ENCODE data around the gene SERPINA12. TPM values are rescaled to one million over a fixed set of nuclear protein-coding genes. Genes with fewer than 3 reads are reported as not detected.

SERPINA12 gene
- total RNA-seq, 1 experiment from 2014 or later: not detected

GRCh38 chr14:94476023-94476422, 33.2 kb downstream of the SERPINA12 start, which contains the start of gene SERPINA9:
Gene SERPINA9 (minus strand): TSS chr14:94476197. CDS start chr14:94469840, 6,357 bp downstream.
- Histone ChIP-seq H4K20me1 (ENCODE audit: control insufficient read depth, insufficient read depth, insufficient read length) (no peaks in the 10 kb centered on the region), H2BK120ac (ENCODE audit: low read depth, low read length, poor library complexity, severe bottlenecking) (no peak within 1 kb of the TSS), H3K4me2 (ENCODE audit: insufficient read depth, insufficient read length, low read length) (no peak within 1 kb of the TSS), H3K23ac (ENCODE audit: insufficient read length, low read depth, low read length) (no peak within 1 kb of the TSS), H4K5ac (ENCODE audit: insufficient read length, low read depth, low read length) (no peak within 1 kb of the TSS), H3K4me1 (ENCODE audit: insufficient read depth, low read length) (no peaks in the 10 kb centered on the region), H2BK20ac (ENCODE audit: low read depth, low read length, poor library complexity, severe bottlenecking) (no peak within 1 kb of the TSS), H4K8ac (replicated peaks; ENCODE audit: insufficient read length, low read depth, low read length) (no peak within 1 kb of the TSS), H2BK12ac (ENCODE audit: insufficient read length, low read depth, low read length) (no peak within 1 kb of the TSS), H3T11ph (ENCODE audit: low read length) (no peak within 1 kb of the TSS), H2BK15ac (ENCODE audit: low read depth, low read length) (no peak within 1 kb of the TSS), H3K14ac (ENCODE audit: insufficient read depth, low read length) (no peak within 1 kb of the TSS), H2AFZ (ENCODE audit: low read length) (no peak within 1 kb of the TSS), H3K27me3 (ENCODE audit: insufficient read depth, low read length) (no peaks in the 10 kb centered on the region; the same call in 1 of the 2 replicates), H4K91ac (ENCODE audit: insufficient read length, low read depth, low read length) (no peak within 1 kb of the TSS), H3K79me2 (ENCODE audit: insufficient read depth, low read length) (no peaks in the 10 kb centered on the region), H3K27ac (ENCODE audit: insufficient read length, low read depth, low read length) (no peak within 1 kb of the TSS), H3K9ac (ENCODE audit: extremely low read depth, insufficient read length, low read length) (no peak within 1 kb of the TSS), H3K9me3 (ENCODE audit: control insufficient read depth, low read depth, low read length) (no peaks in the 10 kb centered on the region), H3K23me2 (ENCODE audit: insufficient read length, low read depth, low read length, poor library complexity, severe bottlenecking) (no peaks in the 10 kb centered on the region), H2AK5ac (ENCODE audit: insufficient read length, low read length) (no peak within 1 kb of the TSS), H3K4ac (ENCODE audit: low read depth, low read length) (no peak within 1 kb of the TSS), H2BK5ac (ENCODE audit: insufficient read length, low read length) (no peak within 1 kb of the TSS), H3K56ac (ENCODE audit: insufficient read length, low read depth, low read length) (no peak within 1 kb of the TSS), H3K18ac (ENCODE audit: insufficient read length, low read depth, low read length) (no peak within 1 kb of the TSS), H3K79me1 (ENCODE audit: insufficient read depth, low read depth, low read length, poor library complexity, severe bottlenecking) (no peaks in the 10 kb centered on the region)
- Mint-ChIP-seq H3K4me1 (no peaks in the 10 kb centered on the region; a peak in 1 of 4 replicates), H3K4me3 (no peak within 1 kb of the TSS), H3K36me3 (ENCODE audit: insufficient read depth in 1 of 3, low read depth in 3 of 3) (peaks cover 4 to 18% (median 10%) of the 10 kb centered on the region in 3 experiments; a peak in 5 of 7 replicates), H3K9me3 (peaks cover 22 to 23% of the 10 kb centered on the region in 2 experiments), H3K27me3 (ENCODE audit: low read depth) (peaks cover 10% of the 10 kb centered on the region), H3K27ac (no peak within 1 kb of the TSS)
- peak; percentile 6 for DNase-seq
- TF ChIP-seq, protein P1, sequence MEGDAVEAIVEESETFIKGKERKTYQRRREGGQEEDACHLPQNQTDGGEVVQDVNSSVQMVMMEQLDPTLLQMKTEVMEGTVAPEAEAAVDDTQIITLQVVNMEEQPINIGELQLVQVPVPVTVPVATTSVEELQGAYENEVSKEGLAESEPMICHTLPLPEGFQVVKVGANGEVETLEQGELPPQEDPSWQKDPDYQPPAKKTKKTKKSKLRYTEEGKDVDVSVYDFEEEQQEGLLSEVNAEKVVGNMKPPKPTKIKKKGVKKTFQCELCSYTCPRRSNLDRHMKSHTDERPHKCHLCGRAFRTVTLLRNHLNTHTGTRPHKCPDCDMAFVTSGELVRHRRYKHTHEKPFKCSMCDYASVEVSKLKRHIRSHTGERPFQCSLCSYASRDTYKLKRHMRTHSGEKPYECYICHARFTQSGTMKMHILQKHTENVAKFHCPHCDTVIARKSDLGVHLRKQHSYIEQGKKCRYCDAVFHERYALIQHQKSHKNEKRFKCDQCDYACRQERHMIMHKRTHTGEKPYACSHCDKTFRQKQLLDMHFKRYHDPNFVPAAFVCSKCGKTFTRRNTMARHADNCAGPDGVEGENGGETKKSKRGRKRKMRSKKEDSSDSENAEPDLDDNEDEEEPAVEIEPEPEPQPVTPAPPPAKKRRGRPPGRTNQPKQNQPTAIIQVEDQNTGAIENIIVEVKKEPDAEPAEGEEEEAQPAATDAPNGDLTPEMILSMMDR (conservative IDR thresholded peaks at IDR 0.05): no peak
- no CpG with 5 or more reads among the region's 2 CpGs for WGBS (ENCODE audit: extremely low coverage, insufficient read length, low lambda C conversion rate)

Measured in H9 (cell line).